H9 (cell line): ENCODE data around the gene RELL1. TPM values are rescaled to one million over a fixed set of nuclear protein-coding genes. Genes with fewer than 3 reads are reported as not detected.
A peak's percentile ranks its signal among the peaks of the same experiment; 100 is the strongest.

Experiments
- DNase-seq: peaks from one replicate; pipeline ENCODE4 v3.0.0-alpha.2; 2017
- H2AFZ ChIP-seq: one replicate; pipeline ENCODE4 v1.6.1; 2013; ENCODE audit warnings: mild to moderate bottlenecking, low read length, control low read depth, moderate library complexity
- H2AK5ac ChIP-seq: 2 replicates; pipeline ENCODE4 v1.6.1; 2013; ENCODE audit warnings: low read length, control low read depth, mixed read lengths; ENCODE audit not compliant: insufficient read length
- H2BK120ac ChIP-seq: one replicate; pipeline ENCODE4 v1.6.1; 2013; ENCODE audit warnings: low read depth, mild to moderate bottlenecking, low read length, control low read depth, inconsistent platforms; ENCODE audit not compliant: poor library complexity, severe bottlenecking
- H2BK12ac ChIP-seq: 2 replicates; pipeline ENCODE4 v1.6.1; 2013; ENCODE audit warnings: low read length, control low read depth, mixed read lengths, low read depth; ENCODE audit not compliant: insufficient read length
- H2BK15ac ChIP-seq: 2 replicates; pipeline ENCODE4 v1.6.1; 2013; ENCODE audit warnings: low read depth, low read length, control low read depth
- H2BK20ac ChIP-seq: one replicate; pipeline ENCODE4 v1.6.1; 2013; ENCODE audit warnings: low read depth, mild to moderate bottlenecking, low read length, control low read depth, inconsistent platforms; ENCODE audit not compliant: poor library complexity, severe bottlenecking
- H2BK5ac ChIP-seq: 2 replicates; pipeline ENCODE4 v1.6.1; 2013; ENCODE audit warnings: low read length, control low read depth, mixed read lengths; ENCODE audit not compliant: insufficient read length
- H3K14ac ChIP-seq: 2 replicates; pipeline ENCODE4 v1.6.1; 2013; ENCODE audit warnings: low read length, control low read depth; ENCODE audit not compliant: insufficient read depth
- H3K18ac ChIP-seq: 2 replicates; pipeline ENCODE4 v1.6.1; 2013; ENCODE audit warnings: low read depth, mild to moderate bottlenecking, mixed read lengths, low read length, control low read depth; ENCODE audit not compliant: insufficient read length
- H3K23ac ChIP-seq: 2 replicates; pipeline ENCODE4 v1.6.1; 2013; ENCODE audit warnings: low read length, control low read depth, mixed read lengths, low read depth; ENCODE audit not compliant: insufficient read length
- H3K23me2 ChIP-seq: 2 replicates; pipeline ENCODE4 v1.6.1; 2013; ENCODE audit warnings: low read depth, mild to moderate bottlenecking, mixed read lengths, low read length, control low read depth; ENCODE audit not compliant: insufficient read length, poor library complexity, severe bottlenecking
- H3K27ac ChIP-seq: 2 replicates; pipeline ENCODE4 v1.5.1; 2013; ENCODE audit warnings: low read length, control low read depth, mixed read lengths, low read depth; ENCODE audit not compliant: insufficient read length
- H3K27me3 ChIP-seq: 2 replicates; pipeline ENCODE4 v1.6.1; 2013; ENCODE audit warnings: low read length, control low read depth, inconsistent platforms; ENCODE audit not compliant: insufficient read depth
- H3K4ac ChIP-seq: 2 replicates; pipeline ENCODE4 v1.6.1; 2013; ENCODE audit warnings: low read depth, mild to moderate bottlenecking, control low read depth, inconsistent platforms, low read length, moderate library complexity
- H3K4me1 ChIP-seq: 2 replicates; pipeline ENCODE4 v1.6.1; 2013; ENCODE audit warnings: low read length, control low read depth, inconsistent platforms; ENCODE audit not compliant: insufficient read depth
- H3K4me2 ChIP-seq: 2 replicates; pipeline ENCODE4 v1.6.1; 2013; ENCODE audit warnings: low read length, control low read depth, mixed read lengths; ENCODE audit not compliant: insufficient read length, insufficient read depth
- H3K56ac ChIP-seq: 2 replicates; pipeline ENCODE4 v1.6.1; 2013; ENCODE audit warnings: low read depth, mild to moderate bottlenecking, mixed read lengths, low read length, control low read depth; ENCODE audit not compliant: insufficient read length
- H3K79me1 ChIP-seq: 2 replicates; pipeline ENCODE4 v1.6.1; 2013; ENCODE audit warnings: low read depth, mild to moderate bottlenecking, moderate library complexity, low read length, control low read depth, inconsistent platforms; ENCODE audit not compliant: insufficient read depth, poor library complexity, severe bottlenecking
- H3K79me2 ChIP-seq: 2 replicates; pipeline ENCODE4 v1.6.1; 2013; ENCODE audit warnings: low read length, control low read depth, inconsistent platforms; ENCODE audit not compliant: insufficient read depth
- H3K9ac ChIP-seq: 2 replicates; pipeline ENCODE4 v1.6.1; 2013; ENCODE audit warnings: low read length, control low read depth, mixed read lengths; ENCODE audit not compliant: insufficient read length; ENCODE audit errors: extremely low read depth
- H3K9me3 ChIP-seq: one replicate; pipeline ENCODE4 v1.6.1; 2013; ENCODE audit warnings: low read depth, low read length, inconsistent platforms; ENCODE audit not compliant: control insufficient read depth
- H3T11ph ChIP-seq: one replicate; pipeline ENCODE4 v1.6.1; 2013; ENCODE audit warnings: mild to moderate bottlenecking, low read length, control low read depth, inconsistent platforms
- H4K20me1 ChIP-seq: one replicate; pipeline ENCODE4 v1.6.1; 2013; ENCODE audit not compliant: control insufficient read depth, insufficient read length, insufficient read depth
- H4K5ac ChIP-seq: 2 replicates; pipeline ENCODE4 v1.6.1; 2013; ENCODE audit warnings: low read depth, mild to moderate bottlenecking, mixed read lengths, low read length, control low read depth; ENCODE audit not compliant: insufficient read length
- H4K8ac ChIP-seq: replicated peaks from 2 replicates; pipeline ENCODE4 v1.6.1; 2013; ENCODE audit warnings: low read length, control low read depth, mixed read lengths, low read depth; ENCODE audit not compliant: insufficient read length
- H4K91ac ChIP-seq: 2 replicates; pipeline ENCODE4 v1.6.1; 2013; ENCODE audit warnings: low read depth, mild to moderate bottlenecking, moderate library complexity, mixed read lengths, low read length, control low read depth; ENCODE audit not compliant: insufficient read length
- H3K27ac Mint-ChIP-seq, 3 experiments: 2 replicates in 2 of 3; 3 replicates in 1 of 3; pipeline ENCODE4 v1.8.0; 2020 to 2021; ENCODE audit warnings: mixed read lengths in 3 of 3, mild to moderate bottlenecking in 1 of 3, moderate library complexity in 1 of 3
- H3K27me3 Mint-ChIP-seq: 2 replicates; pipeline ENCODE4 v1.8.0; 2021; ENCODE audit warnings: low read depth, mild to moderate bottlenecking, moderate library complexity, mixed read lengths
- H3K36me3 Mint-ChIP-seq, 3 experiments: 2 replicates in 2 of 3; 3 replicates in 1 of 3; pipeline ENCODE4 v1.8.0; 2020 to 2021; ENCODE audit warnings: low read depth in 3 of 3, mixed read lengths in 3 of 3; ENCODE audit not compliant: insufficient read depth in 1 of 3
- H3K4me1 Mint-ChIP-seq, 2 experiments: 2 replicates each; pipeline ENCODE4 v1.8.0; 2020; ENCODE audit warnings: mixed read lengths in 2 of 2
- H3K4me3 Mint-ChIP-seq, 2 experiments: 2 replicates in 1 of 2; 3 replicates in 1 of 2; pipeline ENCODE4 v1.8.0; 2020 to 2021; ENCODE audit warnings: mild to moderate bottlenecking in 2 of 2, mixed read lengths in 2 of 2, moderate library complexity in 1 of 2
- H3K9me3 Mint-ChIP-seq, 2 experiments: 2 replicates in 1 of 2; 3 replicates in 1 of 2; pipeline ENCODE4 v1.8.0; 2020; ENCODE audit warnings: mild to moderate bottlenecking in 2 of 2, mixed read lengths in 2 of 2, moderate library complexity in 1 of 2
- WGBS: extraction: QIAGEN DNeasy Blood & Tissue Kit; methylation state at CpG from one replicate; pipeline ENCODE4 v1.1.7; 2013; ENCODE audit warnings: missing lambda C conversion rate, low lambda C conversion rate, mixed read lengths; ENCODE audit not compliant: insufficient read length; ENCODE audit errors: extremely low coverage; 5-methylcytosine and 5-hydroxymethylcytosine counted together
- total RNA-seq: library from RNA; stranded (reverse); gene quantifications from 2 replicates; pipeline ENCODE4 v1.2.1, GENCODE V29; 2021
- TF ChIP-seq, protein P1 (sequence below): fragments of 200-600 bp; sonication (generic); conservative IDR thresholded peaks from 3 replicates; pipeline ENCODE4 v1.8.0; 2021; ENCODE audit warnings: antibody characterized with exemption, mild to moderate bottlenecking

The RELL1 gene
- total RNA-seq, 1 experiment from 2014 or later, result 10.8 TPM

DNA sequence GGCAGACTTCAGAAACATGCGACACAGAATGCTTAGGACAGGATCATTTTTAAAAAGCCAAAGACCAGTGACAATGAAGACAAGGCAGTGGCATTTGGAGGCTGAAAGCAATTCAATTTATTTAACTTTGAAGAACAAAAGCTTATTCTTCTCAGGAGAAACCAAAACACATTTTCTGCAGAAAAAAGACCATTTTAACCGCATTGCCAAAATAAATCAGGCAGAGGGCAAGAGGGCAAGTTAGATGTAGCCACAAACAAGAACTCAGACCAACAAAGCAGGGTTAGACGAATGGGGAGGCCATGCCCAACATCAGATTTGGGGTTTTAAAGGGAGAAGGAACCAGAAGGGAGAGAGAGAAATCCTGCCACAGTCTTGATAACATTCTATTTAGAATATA lies 58.9 kb downstream of the RELL1 start:
- peaks cover 8 to 17% (median 9%) of the 10 kb centered on the region in 3 experiments; a peak in 5 of 7 replicates for H3K36me3 Mint-ChIP-seq
- H3K4me2 ChIP-seq, result no peak overlapping the region
- no CpG with 5 or more reads among the region's 3 CpGs for WGBS
- no peak overlapping the region for H2BK12ac ChIP-seq
- no peak overlapping the region for H2AFZ ChIP-seq
- no peak overlapping the region for H3K23ac ChIP-seq
- no peak overlapping the region for H3K4ac ChIP-seq
- H3K56ac ChIP-seq, result no peak overlapping the region
- no peak overlapping the region for H3K9ac ChIP-seq
- no peak overlapping the region for H4K91ac ChIP-seq
- no peak overlapping the region for H3K18ac ChIP-seq
- no peak overlapping the region for H4K5ac ChIP-seq
- H2BK5ac ChIP-seq, result no peak overlapping the region
- H3K27ac Mint-ChIP-seq, result peak overlapping the region in 1 of 3 experiments; percentile 17; a peak in 2 of 7 replicates
- DNase-seq, result no peak
- no peak overlapping the region for H2BK15ac ChIP-seq
- no peaks in the 10 kb centered on the region for H3K79me1 ChIP-seq
- no peak overlapping the region for H3K27ac ChIP-seq
- TF ChIP-seq, protein P1, sequence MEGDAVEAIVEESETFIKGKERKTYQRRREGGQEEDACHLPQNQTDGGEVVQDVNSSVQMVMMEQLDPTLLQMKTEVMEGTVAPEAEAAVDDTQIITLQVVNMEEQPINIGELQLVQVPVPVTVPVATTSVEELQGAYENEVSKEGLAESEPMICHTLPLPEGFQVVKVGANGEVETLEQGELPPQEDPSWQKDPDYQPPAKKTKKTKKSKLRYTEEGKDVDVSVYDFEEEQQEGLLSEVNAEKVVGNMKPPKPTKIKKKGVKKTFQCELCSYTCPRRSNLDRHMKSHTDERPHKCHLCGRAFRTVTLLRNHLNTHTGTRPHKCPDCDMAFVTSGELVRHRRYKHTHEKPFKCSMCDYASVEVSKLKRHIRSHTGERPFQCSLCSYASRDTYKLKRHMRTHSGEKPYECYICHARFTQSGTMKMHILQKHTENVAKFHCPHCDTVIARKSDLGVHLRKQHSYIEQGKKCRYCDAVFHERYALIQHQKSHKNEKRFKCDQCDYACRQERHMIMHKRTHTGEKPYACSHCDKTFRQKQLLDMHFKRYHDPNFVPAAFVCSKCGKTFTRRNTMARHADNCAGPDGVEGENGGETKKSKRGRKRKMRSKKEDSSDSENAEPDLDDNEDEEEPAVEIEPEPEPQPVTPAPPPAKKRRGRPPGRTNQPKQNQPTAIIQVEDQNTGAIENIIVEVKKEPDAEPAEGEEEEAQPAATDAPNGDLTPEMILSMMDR, result no peak
- no peak overlapping the region for H2BK120ac ChIP-seq
- H3K27me3 Mint-ChIP-seq, result no peaks in the 10 kb centered on the region
- H3T11ph ChIP-seq, result no peak overlapping the region
- no peaks in the 10 kb centered on the region; the same call in 1 of the 2 replicates for H3K4me1 ChIP-seq
- H3K79me2 ChIP-seq, result no peaks in the 10 kb centered on the region
- no peaks in the 10 kb centered on the region for H3K9me3 ChIP-seq
- H3K4me3 Mint-ChIP-seq, result no peak overlapping the region
- peaks cover 7 to 10% of the 10 kb centered on the region in 2 experiments; a peak in 3 of 4 replicates for H3K4me1 Mint-ChIP-seq
- H2AK5ac ChIP-seq, result no peak overlapping the region
- H4K20me1 ChIP-seq, result no peaks in the 10 kb centered on the region
- no peak overlapping the region for H2BK20ac ChIP-seq
- no peaks in the 10 kb centered on the region for H3K23me2 ChIP-seq
- H3K14ac ChIP-seq, result no peak overlapping the region
- H3K9me3 Mint-ChIP-seq, result no peaks in the 10 kb centered on the region
- no peaks in the 10 kb centered on the region for H3K27me3 ChIP-seq
- H4K8ac ChIP-seq, result no peak overlapping the region
